GM19372 (cell line): ENCODE measurements around the gene SLC39A8.
"Not testable (repeated sequence)": the region's sequence is repeated elsewhere in the genome, so short reads cannot be mapped to it uniquely, and the experiment has no call there.

Experiments
- ATAC-seq: cut with Tn5 transposase; IDR thresholded peaks from one replicate; pipeline ENCODE4 v1.9.1; 2021; ENCODE audit warnings: mild to moderate bottlenecking, low read depth, moderate library complexity; ENCODE audit not compliant: unreplicated experiment

Gene SLC39A8

GRCh38 chr4:102344954-102345794, at the start of gene SLC39A8:
Gene SLC39A8 (minus strand): TSS chr4:102345482. CDS start chr4:102344662, 820 bp downstream.
- peak; percentile 75 for ATAC-seq

- no peak for ATAC-seq
These were observed 46.9 kb upstream of the SLC39A8 start for GRCh38 chr4:102392033-102392744.

GRCh38 chr4:102390438-102390837, 45.2 kb upstream of the SLC39A8 start:
- ATAC-seq = peak; percentile 91

- no peak for ATAC-seq
These were observed 43.3 kb upstream of the SLC39A8 start for GRCh38 chr4:102388611-102389010.

- no peak for ATAC-seq
These were observed 42.4 kb upstream of the SLC39A8 start for GRCh38 chr4:102387552-102388150.

GRCh38 chr4:102386966-102387365, 41.7 kb upstream of the SLC39A8 start:
- ATAC-seq = no peak

GRCh38 chr4:102380253-102380652, 35.0 kb upstream of the SLC39A8 start:
- ATAC-seq = not testable (repeated sequence)

- ATAC-seq = no peak
These were observed 17.7 kb upstream of the SLC39A8 start for GRCh38 chr4:102362922-102363432.

GRCh38 chr4:102358128-102358527, 12.8 kb upstream of the SLC39A8 start:
- no peak for ATAC-seq

GRCh38 chr4:102357637-102358036, 12.4 kb upstream of the SLC39A8 start:
- not testable (repeated sequence) for ATAC-seq

- ATAC-seq = no peak
These were observed 11.4 kb upstream of the SLC39A8 start for GRCh38 chr4:102356562-102357202.

GRCh38 chr4:102355748-102356147, 10.5 kb upstream of the SLC39A8 start:
- no peak for ATAC-seq

- no peak for ATAC-seq
These were observed 9.6 kb upstream of the SLC39A8 start for GRCh38 chr4:102354671-102355454.

- ATAC-seq = no peak
These were observed 7.5 kb upstream of the SLC39A8 start for GRCh38 chr4:102352781-102353180.

GRCh38 chr4:102350634-102351033, 5.4 kb upstream of the SLC39A8 start:
- ATAC-seq = no peak

- no peak for ATAC-seq
These were observed 3.4 kb upstream of the SLC39A8 start for GRCh38 chr4:102348701-102349100.

GRCh38 chr4:102345795-102346100, 466 bp upstream of the SLC39A8 start:
- ATAC-seq = no peak

- ATAC-seq = peak; percentile 46
These were observed 745 bp downstream of the SLC39A8 start for GRCh38 chr4:102344520-102344953.

GRCh38 chr4:102343964-102344519, 1.2 kb downstream of the SLC39A8 start:
- peak; percentile 40 for ATAC-seq
